ELF-1 (cell line): ENCODE data around the gene TUBB4B.
A peak's percentile ranks its signal among the peaks of the same experiment; 100 is the strongest.
"Not testable (repeated sequence)": the region's sequence is repeated elsewhere in the genome, so short reads cannot be mapped to it uniquely, and the experiment has no call there.

Source experiments
- DNase-seq: peaks from one replicate; pipeline ENCODE4 v3.0.0-alpha.2; 2016; ENCODE audit warnings: low read depth, low spot score

Gene TUBB4B

GRCh38 chr9:137236238-137236935 lies 4.7 kb upstream of the TUBB4B start:
- peak; percentile 93 for DNase-seq

- DNase-seq: no peak
Observed at GRCh38 chr9:137236936-137237421, 4.1 kb upstream of the TUBB4B start.

DNA sequence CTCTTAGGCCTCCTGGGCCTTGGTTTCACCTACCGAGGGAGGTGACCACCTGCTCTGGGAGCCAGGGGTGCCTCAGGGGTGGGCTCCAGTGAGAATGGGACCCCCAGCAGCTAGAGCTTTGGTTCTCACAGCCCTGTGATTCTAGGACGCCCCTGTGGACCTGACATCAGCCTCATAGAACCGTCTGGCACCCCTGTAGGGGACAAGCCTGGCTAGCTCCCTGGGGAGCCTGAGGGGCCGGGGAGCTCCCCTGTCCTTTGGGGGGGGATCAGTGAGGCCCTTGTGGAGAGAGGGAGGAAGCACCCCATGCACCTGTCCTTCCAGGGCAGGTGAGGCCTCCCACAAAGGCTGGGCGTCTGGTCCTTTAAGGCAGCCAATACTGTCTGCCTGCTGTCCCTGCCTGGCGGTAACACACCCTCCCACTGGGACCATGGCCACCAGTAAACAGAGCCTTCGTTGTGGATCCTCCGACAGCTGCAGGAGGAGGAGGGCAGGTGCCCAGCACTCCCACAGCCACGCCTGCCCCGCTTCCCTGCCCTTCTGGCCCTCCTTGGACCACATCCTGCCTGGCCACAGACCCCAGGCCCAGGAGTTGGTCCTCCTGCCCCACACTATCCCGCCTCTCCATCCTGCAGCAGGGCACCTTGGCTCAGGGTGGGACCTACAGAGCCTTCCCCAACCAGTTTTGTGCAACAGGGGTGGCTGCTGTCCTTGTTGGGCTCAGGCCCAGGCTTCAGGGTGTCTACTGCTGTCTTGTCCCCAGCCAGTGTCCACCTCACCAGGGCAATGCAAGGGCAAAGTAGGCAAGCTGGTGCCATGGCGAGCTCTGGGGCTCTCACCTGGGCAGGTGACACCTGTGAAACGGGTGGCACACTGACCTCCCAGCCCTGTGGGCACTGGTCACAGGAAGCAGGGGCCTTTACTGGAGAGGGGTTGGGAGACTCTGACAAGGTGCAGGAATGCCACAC lies 3.0 kb upstream of the TUBB4B start:
- DNase-seq: no peak

- DNase-seq: not testable (repeated sequence)
Observed at GRCh38 chr9:137239541-137240200, 1.4 kb upstream of the TUBB4B start.

DNA sequence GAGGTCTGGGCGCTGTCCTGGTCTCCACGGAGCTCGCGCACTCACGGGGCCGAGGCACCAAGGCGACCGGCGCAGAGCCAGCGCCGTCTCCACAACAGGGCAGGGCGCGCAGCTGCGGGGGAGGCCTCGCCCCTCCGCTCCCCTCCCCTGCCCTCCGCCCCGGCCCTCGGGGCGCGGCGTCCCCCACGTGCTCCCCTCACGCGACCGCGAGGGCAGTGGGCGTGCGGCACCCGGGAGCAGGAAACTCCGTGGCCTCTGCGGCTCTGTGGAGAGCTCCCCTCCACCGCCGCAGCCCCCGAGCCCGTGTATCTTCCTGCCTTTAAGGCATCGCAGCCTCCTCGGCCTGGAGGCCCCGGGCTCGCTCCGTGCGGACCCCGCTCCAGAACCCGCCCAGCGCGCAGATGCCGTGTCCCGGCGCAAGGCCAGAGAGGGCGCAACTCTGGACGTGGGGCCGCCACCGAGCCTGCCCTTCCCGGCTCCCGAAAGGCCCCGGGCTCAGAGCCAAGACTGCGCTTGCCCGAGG lies 708 bp upstream of the TUBB4B start:
- DNase-seq: no peak

- DNase-seq: no peak
Observed at GRCh38 chr9:137241490-137242268, 592 bp downstream of the TUBB4B start.

DNA sequence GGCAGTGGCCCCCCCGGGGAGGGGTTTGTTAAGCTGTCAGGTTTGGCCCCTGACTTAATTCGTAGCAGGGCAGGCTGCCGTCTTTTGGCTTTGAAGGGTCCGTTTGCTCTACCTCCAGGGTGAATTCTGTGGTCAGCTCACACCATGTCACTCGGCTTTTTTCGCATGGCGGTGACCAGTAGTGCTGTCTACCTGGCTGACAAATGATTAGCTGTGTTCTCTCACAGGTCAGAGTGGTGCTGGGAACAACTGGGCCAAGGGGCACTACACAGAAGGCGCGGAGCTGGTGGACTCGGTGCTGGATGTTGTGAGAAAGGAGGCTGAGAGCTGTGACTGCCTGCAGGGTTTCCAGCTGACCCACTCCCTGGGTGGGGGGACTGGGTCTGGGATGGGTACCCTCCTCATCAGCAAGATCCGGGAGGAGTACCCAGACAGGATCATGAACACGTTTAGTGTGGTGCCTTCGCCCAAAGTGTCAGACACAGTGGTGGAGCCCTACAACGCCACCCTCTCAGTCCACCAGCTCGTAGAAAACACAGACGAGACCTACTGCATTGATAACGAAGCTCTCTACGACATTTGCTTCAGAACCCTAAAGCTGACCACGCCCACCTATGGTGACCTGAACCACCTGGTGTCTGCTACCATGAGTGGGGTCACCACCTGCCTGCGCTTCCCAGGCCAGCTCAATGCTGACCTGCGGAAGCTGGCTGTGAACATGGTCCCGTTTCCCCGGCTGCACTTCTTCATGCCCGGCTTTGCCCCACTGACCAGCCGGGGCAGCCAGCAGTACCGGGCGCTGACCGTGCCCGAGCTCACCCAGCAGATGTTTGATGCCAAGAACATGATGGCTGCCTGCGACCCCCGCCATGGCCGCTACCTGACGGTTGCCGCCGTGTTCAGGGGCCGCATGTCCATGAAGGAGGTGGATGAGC lies 1.4 kb downstream of the TUBB4B start:
- no peak for DNase-seq

GRCh38 chr9:137243266-137243625 lies 2.2 kb downstream of the TUBB4B start:
- not testable (repeated sequence) for DNase-seq

DNA sequence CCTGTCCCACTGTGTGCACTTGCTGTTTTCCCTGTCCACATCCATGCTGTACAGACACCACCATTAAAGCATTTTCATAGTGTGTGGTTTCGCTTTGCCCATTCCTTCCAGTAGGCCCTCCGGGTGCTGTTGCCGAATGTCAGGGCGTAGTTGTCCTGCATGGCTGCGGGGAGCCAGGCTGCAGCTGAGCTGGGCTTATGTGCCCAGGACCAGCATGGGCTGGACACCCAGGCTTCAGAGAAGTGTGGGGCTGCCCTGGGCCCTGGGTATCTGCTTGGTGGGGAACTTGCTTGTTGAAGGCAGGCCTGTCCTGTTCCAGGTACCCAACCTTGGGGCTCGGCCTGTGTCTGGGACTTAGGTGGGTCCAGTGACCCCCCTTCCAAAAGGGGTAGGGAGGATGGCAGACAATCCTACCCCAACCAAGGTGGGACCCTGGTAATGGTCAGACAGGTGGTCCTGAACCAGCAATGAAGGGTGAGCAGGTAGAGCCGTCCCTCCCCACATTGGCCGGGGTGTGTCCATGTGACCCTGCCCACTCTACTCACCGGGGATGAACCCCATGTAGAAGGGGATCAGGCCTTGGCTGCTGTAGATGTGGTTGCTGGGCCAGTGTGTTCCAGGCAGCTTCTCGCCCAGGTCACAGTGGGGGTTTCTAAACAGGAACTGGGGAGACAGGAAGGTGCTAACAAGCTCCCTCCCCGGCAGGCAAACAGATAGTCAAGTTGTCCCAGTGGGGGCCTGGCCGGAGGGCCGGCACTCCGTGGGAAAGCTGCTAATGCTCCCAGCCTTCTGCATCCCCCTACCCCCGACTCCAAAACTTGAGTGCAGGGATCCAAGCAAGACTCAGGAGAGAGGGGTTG lies 2.8 kb downstream of the TUBB4B start:
- no peak for DNase-seq

DNA sequence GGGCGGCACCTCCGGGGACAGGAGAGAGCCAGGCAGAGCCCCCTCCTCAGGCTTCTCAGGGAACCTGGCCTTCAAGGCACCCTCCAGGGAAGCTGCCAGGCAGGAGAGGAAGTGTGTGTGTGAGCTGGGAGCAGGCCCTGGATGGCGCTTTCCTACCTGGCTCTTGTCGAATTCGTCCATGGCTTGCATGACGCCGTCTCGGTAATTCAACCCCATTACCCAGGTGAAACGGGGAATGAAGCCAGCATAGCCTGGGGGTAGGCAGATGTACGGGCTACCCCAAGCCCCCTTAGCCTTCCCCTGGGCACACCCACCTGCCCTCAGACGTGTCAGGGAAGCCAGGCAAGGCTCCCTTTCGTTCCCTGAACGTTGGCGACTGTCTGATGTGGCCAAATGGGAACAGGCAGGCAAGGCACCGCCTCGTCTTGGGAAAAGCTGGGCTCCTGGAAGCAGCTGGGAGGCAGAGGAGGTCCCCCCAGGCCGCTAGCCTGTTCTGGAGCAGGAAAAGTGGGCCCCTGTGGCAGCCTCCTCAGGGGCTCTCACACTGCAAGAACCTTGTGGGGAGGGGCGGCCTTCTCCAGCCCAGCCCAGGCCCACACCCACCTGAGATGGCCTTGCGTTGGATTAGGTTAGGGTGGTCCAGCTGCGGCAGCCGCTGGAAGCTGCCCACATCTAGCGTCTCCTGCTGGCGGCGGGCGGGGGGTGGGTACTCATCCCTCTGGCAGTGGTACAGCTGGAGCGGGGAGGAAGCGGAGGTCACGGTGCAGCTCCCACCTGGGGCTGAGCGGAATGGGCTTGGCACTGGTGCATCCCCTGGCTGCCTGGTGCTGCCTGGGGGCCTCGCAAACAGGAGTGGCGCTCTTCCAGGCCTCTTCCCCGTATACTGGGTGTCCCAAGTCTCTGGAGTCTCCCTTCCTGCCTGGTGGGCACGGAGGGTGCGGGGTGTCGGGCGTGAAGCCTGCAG lies 3.7 kb downstream of the TUBB4B start:
- DNase-seq: peak; percentile 70

- no peak for DNase-seq
Observed at GRCh38 chr9:137245450-137246421, 4.6 kb downstream of the TUBB4B start.

- no peak for DNase-seq
Observed at GRCh38 chr9:137247135-137247915, 6.2 kb downstream of the TUBB4B start.

DNA sequence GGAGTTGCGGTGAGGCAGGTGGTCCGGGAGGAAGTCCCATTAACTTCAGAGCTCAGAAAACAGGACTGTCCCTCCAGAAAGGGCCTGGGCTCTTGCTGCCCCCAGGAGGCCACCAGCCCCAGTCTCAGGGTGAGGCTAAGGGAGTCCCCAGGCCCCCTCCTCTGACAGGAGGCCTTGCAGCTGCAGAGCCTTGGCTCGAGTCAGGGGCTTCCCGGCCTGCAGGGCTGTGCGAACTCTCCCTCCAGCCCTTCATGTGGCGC lies 6.8 kb downstream of the TUBB4B start:
- no peak for DNase-seq

- DNase-seq: no peak
Observed at GRCh38 chr9:137250329-137251193, 9.5 kb downstream of the TUBB4B start.

GRCh38 chr9:137251194-137251461 lies 10.0 kb downstream of the TUBB4B start, which contains the start of gene STPG3:
Gene STPG3, plus strand, starts transcription at chr9:137251286. Its CDS starts 1 bp downstream, at chr9:137251287.
- no peak for DNase-seq
